ENCODE data around the gene EEF1AKMT1.

DNA sequence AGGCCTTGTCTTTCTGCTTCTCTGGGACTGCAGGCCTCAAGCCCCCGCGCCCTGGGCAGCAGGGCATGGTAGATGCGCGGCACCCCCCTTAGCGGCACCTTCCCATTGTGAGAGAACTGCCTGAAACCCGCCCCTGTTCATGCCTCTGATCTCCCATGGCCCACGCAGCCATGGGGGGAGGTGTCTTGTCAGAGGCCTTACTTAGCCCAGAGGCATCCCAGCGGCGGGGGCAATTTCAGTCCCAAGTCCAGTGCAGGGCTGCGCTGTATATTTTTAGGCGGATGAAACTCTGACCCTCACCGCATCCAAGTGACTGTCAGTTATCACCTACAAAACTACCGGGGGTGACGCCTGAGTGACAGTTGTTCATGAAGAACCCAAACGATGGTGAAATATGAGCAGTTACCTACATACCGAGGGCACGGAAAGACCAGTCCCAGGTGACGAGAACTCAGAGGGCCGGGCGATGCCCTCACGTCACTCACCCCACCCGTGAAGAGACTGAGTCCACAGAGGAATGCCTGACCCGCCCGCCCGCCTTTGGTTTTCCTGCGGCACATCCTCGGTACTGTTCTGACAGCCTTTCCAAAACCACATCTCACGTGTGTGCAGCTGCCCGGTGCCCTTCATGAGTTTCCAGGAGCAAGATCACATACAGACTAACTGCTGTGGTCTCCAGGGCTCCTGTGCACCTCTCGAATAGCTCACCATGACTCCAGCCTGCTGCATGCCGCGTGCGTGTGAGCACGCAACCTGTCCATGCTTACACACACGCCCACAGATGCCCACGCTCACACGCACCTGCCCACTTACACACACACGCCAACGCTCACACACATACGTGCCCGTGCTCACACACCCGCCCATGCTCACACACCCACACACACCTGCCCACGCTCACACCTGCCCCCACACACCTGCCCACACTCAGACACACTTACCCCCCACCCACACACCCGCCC, 55.9 kb downstream of the EEF1AKMT1 start:
- TF ChIP-seq POLR2A (IDR thresholded peaks at IDR 0.05) (no peak), CTCF (IDR thresholded peaks at IDR 0.05) (no peak)

Measured in heart left ventricle (tissue), 13 donors.